22Rv1 (cell line): Measurements from ENCODE around the gene DCLK3.

Experiments
- H3K27ac ChIP-seq: fragments of 450-650 bp; 2 replicates; pipeline ENCODE4 v1.5.1; 2017
- ZFX ChIP-seq: fragments of 450-650 bp; IDR thresholded peaks from 2 replicates; pipeline ENCODE4 v1.6.1; 2017; ENCODE audit warnings: antibody characterized with exemption, borderline replicate concordance
- TF ChIP-seq, protein P1 (sequence below): fragments of 450-650 bp; IDR thresholded peaks from 2 replicates; pipeline ENCODE4 v1.5.1; 2017; ENCODE audit warnings: mild to moderate bottlenecking

DCLK3 gene

DNA sequence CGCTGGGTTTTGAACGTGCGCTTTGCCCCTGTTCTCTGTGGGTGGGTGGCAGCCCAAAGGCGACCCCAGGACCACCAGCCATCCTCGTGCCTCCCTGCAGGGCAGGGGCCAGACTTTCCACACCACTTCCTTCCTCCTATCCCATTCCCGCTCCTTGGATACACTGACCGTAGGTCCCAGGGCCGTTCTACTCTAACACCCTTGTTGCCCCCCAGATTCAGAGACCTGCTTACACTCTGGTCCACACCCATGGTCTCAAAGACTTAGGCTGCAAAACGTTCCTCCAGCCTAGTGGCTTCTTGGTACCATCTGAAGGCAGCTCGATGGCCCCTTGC, 318 bp upstream of the DCLK3 start:
- no peak overlapping the region for H3K27ac ChIP-seq
- TF ChIP-seq, protein P1, sequence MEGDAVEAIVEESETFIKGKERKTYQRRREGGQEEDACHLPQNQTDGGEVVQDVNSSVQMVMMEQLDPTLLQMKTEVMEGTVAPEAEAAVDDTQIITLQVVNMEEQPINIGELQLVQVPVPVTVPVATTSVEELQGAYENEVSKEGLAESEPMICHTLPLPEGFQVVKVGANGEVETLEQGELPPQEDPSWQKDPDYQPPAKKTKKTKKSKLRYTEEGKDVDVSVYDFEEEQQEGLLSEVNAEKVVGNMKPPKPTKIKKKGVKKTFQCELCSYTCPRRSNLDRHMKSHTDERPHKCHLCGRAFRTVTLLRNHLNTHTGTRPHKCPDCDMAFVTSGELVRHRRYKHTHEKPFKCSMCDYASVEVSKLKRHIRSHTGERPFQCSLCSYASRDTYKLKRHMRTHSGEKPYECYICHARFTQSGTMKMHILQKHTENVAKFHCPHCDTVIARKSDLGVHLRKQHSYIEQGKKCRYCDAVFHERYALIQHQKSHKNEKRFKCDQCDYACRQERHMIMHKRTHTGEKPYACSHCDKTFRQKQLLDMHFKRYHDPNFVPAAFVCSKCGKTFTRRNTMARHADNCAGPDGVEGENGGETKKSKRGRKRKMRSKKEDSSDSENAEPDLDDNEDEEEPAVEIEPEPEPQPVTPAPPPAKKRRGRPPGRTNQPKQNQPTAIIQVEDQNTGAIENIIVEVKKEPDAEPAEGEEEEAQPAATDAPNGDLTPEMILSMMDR: no peak
- TF ChIP-seq ZFX: no peak

DNA sequence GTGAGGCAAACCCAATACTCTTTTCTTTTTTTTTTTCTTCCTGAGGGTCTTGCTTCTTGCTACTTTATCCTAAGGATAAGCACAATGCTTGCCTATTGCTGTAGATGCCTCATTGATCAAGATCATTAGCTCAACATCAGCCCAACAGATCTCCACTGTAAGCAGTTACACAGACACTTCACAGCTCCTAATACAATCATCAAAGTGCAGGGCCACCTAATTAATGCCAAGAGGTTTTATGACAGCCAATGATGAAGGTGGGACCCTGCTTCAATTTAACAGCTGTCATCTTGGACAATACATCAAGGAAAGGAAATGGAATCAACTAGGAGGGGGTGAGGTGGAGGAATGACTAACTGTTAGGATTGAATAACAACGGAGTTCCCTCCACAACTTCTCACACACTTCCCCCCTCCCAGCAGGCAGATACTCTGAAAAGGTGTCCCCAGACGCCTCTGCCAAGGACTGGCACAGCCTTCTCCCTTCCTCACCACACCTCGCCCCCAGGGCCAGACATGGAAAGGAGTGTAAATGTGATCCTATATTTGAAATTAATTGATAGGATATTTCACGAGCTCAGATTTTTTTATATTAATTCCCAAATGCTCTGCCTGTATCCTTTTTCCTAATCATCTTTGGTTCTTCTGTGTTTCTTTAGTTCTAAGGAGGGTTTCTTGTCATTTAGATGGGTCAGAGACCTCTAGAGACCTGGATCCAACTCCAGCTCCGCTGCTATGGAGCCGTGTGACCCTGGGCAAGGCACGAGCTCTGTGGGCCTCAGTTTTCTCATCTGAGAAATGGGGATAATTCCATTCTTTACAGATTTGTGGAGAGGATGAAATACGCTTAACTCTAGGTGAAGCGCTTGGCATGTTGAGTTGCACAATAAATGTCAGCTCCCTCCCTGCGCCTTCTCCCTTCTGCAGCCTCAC, 1.2 kb downstream of the DCLK3 start:
- H3K27ac ChIP-seq: no peak overlapping the region
- TF ChIP-seq, protein P1: no peak
- no peak for TF ChIP-seq ZFX

DNA sequence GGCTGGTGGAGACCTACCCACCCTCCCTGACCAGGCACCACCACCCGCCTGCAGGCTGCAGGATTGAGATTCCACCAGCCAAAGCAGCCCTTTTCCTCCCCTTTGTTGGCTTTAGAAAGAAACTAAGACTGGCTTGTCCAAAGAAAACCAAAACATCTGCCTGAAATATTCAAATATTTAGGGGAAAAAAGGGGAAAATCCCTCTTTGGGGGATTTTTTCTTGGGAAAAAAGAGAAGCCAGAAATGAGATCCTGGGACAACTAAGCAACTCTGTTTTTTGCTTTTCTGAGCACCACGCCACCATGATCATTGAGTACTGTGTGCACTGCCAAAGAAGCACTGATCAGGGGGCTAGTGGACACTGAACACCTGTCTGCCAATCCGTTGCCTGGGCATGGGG, 2.6 kb downstream of the DCLK3 start:
- no peak overlapping the region for H3K27ac ChIP-seq
- no peak for TF ChIP-seq ZFX
- TF ChIP-seq, protein P1: no peak

GRCh38 chr3:36756269-36756668, 8.1 kb downstream of the DCLK3 start:
- no peak overlapping the region for H3K27ac ChIP-seq
- TF ChIP-seq ZFX: no peak
- TF ChIP-seq, protein P1: no peak

DNA sequence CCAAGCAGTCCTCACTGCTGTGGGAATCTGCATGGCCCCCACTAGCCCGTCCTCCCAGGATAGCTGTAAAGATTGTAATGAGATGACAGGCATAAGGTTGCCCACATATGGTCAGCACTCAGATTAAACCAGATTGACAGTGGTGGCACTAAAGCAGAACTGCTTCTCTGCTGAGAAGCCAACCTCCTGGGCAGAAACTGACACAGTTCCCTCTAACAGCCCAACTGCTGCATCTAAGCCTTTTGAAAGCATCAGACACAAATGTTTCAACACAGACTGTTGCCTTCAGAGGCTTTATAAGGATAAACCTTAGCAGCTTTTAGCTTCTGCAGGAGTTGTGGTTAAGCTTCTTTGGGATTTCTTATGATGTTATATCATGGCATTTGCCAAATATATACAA, 13.0 kb downstream of the DCLK3 start:
- H3K27ac ChIP-seq: no peak overlapping the region
- no peak for TF ChIP-seq ZFX
- TF ChIP-seq, protein P1: no peak

DNA sequence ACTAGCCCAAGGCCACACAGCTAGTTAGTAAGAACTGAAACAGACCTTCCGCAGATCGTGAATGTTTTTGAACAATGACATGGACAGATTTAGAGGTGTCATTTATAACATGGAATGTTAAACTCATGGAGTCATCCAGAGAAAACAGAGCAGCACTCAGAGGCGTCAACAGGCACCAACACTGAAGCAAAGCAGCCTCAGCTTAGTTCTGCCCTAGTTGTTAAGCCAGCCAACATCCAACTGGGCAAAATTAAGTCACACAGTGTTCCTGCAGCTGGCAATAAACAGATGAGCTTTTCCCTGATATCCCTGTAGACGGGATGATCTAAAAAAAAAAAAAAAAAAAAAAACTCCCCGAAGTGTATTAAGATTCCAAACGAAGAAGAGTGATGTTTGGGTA, 13.6 kb downstream of the DCLK3 start:
- no peak overlapping the region for H3K27ac ChIP-seq
- no peak for TF ChIP-seq ZFX
- TF ChIP-seq, protein P1: no peak

GRCh38 chr3:36744763-36745162, 19.6 kb downstream of the DCLK3 start:
- no peak overlapping the region for H3K27ac ChIP-seq
- TF ChIP-seq ZFX: no peak
- TF ChIP-seq, protein P1: no peak
